ENCODE data around the gene STK11.

GRCh38 chr19:1229056-1229923 lies 23.7 kb downstream of the STK11 start:
- no peak for TF ChIP-seq POLR2AphosphoS5 (IDR thresholded peaks at IDR 0.05)
- no peak for TF ChIP-seq CTCF (IDR thresholded peaks at IDR 0.05)

Measured in gastroesophageal sphincter (tissue), 3 donors.